GM12874 (cell line): Measurements from ENCODE around the gene PPM1B.

ENCODE experiments used
- CTCF ChIP-seq: IDR thresholded peaks from 2 replicates; pipeline ENCODE4 v1.5.1; 2011; ENCODE audit warnings: low read depth, mild to moderate bottlenecking, control low read depth, low read length, moderate library complexity; ENCODE audit not compliant: insufficient read depth

The PPM1B gene

GRCh38 chr2:44267269-44267795, 98.7 kb downstream of the PPM1B start:
- no peak for TF ChIP-seq CTCF

- TF ChIP-seq CTCF, result no peak
These were observed 99.3 kb downstream of the PPM1B start for GRCh38 chr2:44267796-44268648.

GRCh38 chr2:44269831-44270230, 101.2 kb downstream of the PPM1B start:
- TF ChIP-seq CTCF, result no peak

- TF ChIP-seq CTCF, result no peak
These were observed 102.6 kb downstream of the PPM1B start for GRCh38 chr2:44271296-44271695.

- TF ChIP-seq CTCF, result no peak
These were observed 104.4 kb downstream of the PPM1B start for GRCh38 chr2:44273076-44273475.

- TF ChIP-seq CTCF, result no peak
These were observed 104.9 kb downstream of the PPM1B start for GRCh38 chr2:44273596-44273995.

GRCh38 chr2:44275927-44276303, 107.2 kb downstream of the PPM1B start:
- TF ChIP-seq CTCF, result no peak
